K562 (cell line): Measurements from ENCODE around the gene LPCAT2. TPM values are rescaled to one million over a fixed set of nuclear protein-coding genes. Genes with fewer than 3 reads are reported as not detected.

Experiments used
- ATAC-seq: fragments of 200-7000 bp; cut with Tn5 transposase; 3 replicates; pipeline ENCODE4 v1.9.1; 2020; ENCODE audit warnings: moderate library complexity
- BruUV-seq: library from RNA; stranded (reverse); fragments of 400-500 nt; replicated peaks from 2 replicates; lab custom pipeline; 2021; lab: Mats Ljungman, UMichigan
- CTCF ChIA-PET: fragments of 300-600 bp; formaldehyde crosslinking; extraction: SDS; loops from one replicate; lab custom pipeline; 2021; ENCODE audit warnings: low intra/inter-chr PET ratio; lab: Yijun Ruan, JAX
- POLR2A ChIA-PET: fragments of 300-600, 350-650 bp; sonication (Branson Sonifier 250); formaldehyde crosslinking; extraction: SDS; loops from one replicate; lab custom pipeline; 2021; ENCODE audit warnings: antibody characterized with exemption, inconsistent platforms; lab: Yijun Ruan, JAX
- DNase-seq, 4 experiments: peaks; one replicate each; pipeline versions ENCODE4 v3.0.0 to v3.0.0-alpha.2; 2011 to 2018; ENCODE audit warnings: low spot score in 3 of 4, mixed read lengths in 3 of 4; ENCODE audit errors: extremely low read depth in 1 of 4
- FAIRE-seq: peaks from 2 replicates; lab custom pipeline; 2011; peaks lifted over from hg19 to GRCh38; lab: Jason Lieb, UNC
- H2AFZ ChIP-seq: 2 replicates; pipeline ENCODE4 v1.6.0; 2011; ENCODE audit warnings: low read depth, low read length, control low read depth, inconsistent platforms
- H3K27ac ChIP-seq: fragments of 200-600 bp; 3 replicates; pipeline ENCODE4 v1.8.0; 2011; ENCODE audit warnings: low read depth, mild to moderate bottlenecking, control low read depth, inconsistent platforms, low read length, moderate library complexity, mixed read lengths; ENCODE audit errors: extremely low read depth
- H3K27me3 ChIP-seq, 2 experiments: fragments of 300-600 bp in 1 of 2; 2 replicates in 1 of 2; 3 replicates in 1 of 2; pipeline versions ENCODE4 v1.6.0 to v1.8.0; 2011; ENCODE audit warnings: inconsistent platforms in 2 of 2, low read length in 2 of 2, mild to moderate bottlenecking in 1 of 2, mixed read lengths in 1 of 2, moderate library complexity in 1 of 2; ENCODE audit not compliant: control insufficient read depth in 2 of 2, insufficient read depth in 2 of 2
- H3K36me3 ChIP-seq: fragments of 300-600 bp; 3 replicates; pipeline ENCODE4 v1.8.0; 2011; ENCODE audit warnings: mild to moderate bottlenecking, low read length, inconsistent platforms; ENCODE audit not compliant: control insufficient read depth, insufficient read depth
- H3K4me1 ChIP-seq, 2 experiments: fragments of 200-600 bp in 1 of 2; replicated peaks in 1 of 2; 2 replicates in 1 of 2; 3 replicates in 1 of 2; pipeline versions ENCODE4 v1.5.1 to v1.8.0; 2011; ENCODE audit warnings: inconsistent platforms in 2 of 2, low read length in 2 of 2, mild to moderate bottlenecking in 1 of 2, mixed read lengths in 1 of 2, moderate library complexity in 1 of 2; ENCODE audit not compliant: control insufficient read depth in 2 of 2, insufficient read depth in 2 of 2
- H3K4me2 ChIP-seq: 2 replicates; pipeline ENCODE4 v1.6.1; 2011; ENCODE audit warnings: low read length, control low read depth, inconsistent platforms, mixed read lengths; ENCODE audit not compliant: insufficient read depth
- H3K4me3 ChIP-seq: fragments of 200-600 bp; sonication (generic), shearing (Covaris generic); 2 replicates; pipeline ENCODE4 v1.5.1; 2016; ENCODE audit warnings: control low read depth, inconsistent platforms
- H3K79me2 ChIP-seq: fragments of 200-600 bp; 3 replicates; pipeline ENCODE4 v1.8.0; 2011; ENCODE audit warnings: low read length, inconsistent platforms; ENCODE audit not compliant: control insufficient read depth, insufficient read depth
- H3K9ac ChIP-seq, 2 experiments: 2 replicates each; pipeline versions ENCODE4 v1.6.0 to v1.6.1; 2011; ENCODE audit warnings: low read depth in 2 of 2, low read length in 2 of 2, control low read depth in 1 of 2, inconsistent platforms in 1 of 2, mild to moderate bottlenecking in 1 of 2, mixed read lengths in 1 of 2; ENCODE audit not compliant: insufficient read depth in 1 of 2
- H3K9me1 ChIP-seq: one replicate; pipeline ENCODE4 v1.6.0; 2011; ENCODE audit warnings: inconsistent platforms, mild to moderate bottlenecking, low read length, moderate library complexity; ENCODE audit not compliant: control insufficient read depth, insufficient read depth
- H3K9me3 ChIP-seq: replicated peaks from 2 replicates; pipeline ENCODE4 v1.5.1; 2011; ENCODE audit warnings: low read depth, low read length, inconsistent platforms; ENCODE audit not compliant: control insufficient read depth, insufficient read depth
- H4K20me1 ChIP-seq: replicated peaks from 2 replicates; pipeline ENCODE4 v1.6.1; 2011; ENCODE audit warnings: low read length, inconsistent platforms, mixed read lengths; ENCODE audit not compliant: control insufficient read depth, insufficient read depth
- HDAC6 ChIP-seq: IDR thresholded peaks from 2 replicates; pipeline ENCODE4 v1.6.1; 2012; ENCODE audit warnings: low read depth, mild to moderate bottlenecking, control low read depth, inconsistent platforms, low read length, moderate library complexity
- KAT7 ChIP-seq: sonication (generic); formaldehyde crosslinking; IDR thresholded peaks from 2 replicates; pipeline ENCODE4 v1.8.0; 2022; ENCODE audit warnings: missing genetic modification reagents, mild to moderate bottlenecking, borderline replicate concordance
- NFIX ChIP-seq: fragments of 250-450 bp; sonication (Bioruptor Pico); IDR thresholded peaks from 2 replicates; pipeline ENCODE4 v1.4.0; 2020; ENCODE audit warnings: low read depth, mild to moderate bottlenecking, moderate library complexity
- PRPF4 ChIP-seq: fragments of 200-400 bp; formaldehyde crosslinking; IDR thresholded peaks from one replicate; pipeline ENCODE4 v1.6.1; 2017; ENCODE audit warnings: low read length, low read depth, mild to moderate bottlenecking; ENCODE audit not compliant: insufficient read depth, poor library complexity, severe bottlenecking
- PTRF ChIP-seq: fragments of 450-650 bp; IDR thresholded peaks from 2 replicates; pipeline ENCODE4 v1.6.1; 2016; ENCODE audit warnings: mild to moderate bottlenecking, missing genetic modification characterization, missing compliant biosample characterization
- ZNF316 ChIP-seq: fragments of 450-650 bp; IDR thresholded peaks from 2 replicates; pipeline ENCODE4 v1.6.1; 2016
- ZNF695 ChIP-seq: fragments of 450-650 bp; formaldehyde crosslinking; IDR thresholded peaks from 2 replicates; pipeline ENCODE4 v1.4.0; 2020; ENCODE audit warnings: mild to moderate bottlenecking, moderate library complexity
- WGBS: fragments of 100-300 bp; shearing (Covaris generic); methylation state at CpG from one replicate; pipeline ENCODE4 v1.1.6; 2016; ENCODE audit warnings: low coverage, mixed read lengths; ENCODE audit not compliant: insufficient coverage; ENCODE audit errors: missing lambda C conversion rate; 5-methylcytosine and 5-hydroxymethylcytosine counted together
- in situ Hi-C: fragments of 300-500 bp; cut with MboI; formaldehyde crosslinking; loops from 4 replicates; pipeline ENCODE4 v1.15.0; 2018; ENCODE audit warnings: inconsistent platforms, mixed read lengths
- intact Hi-C: fragments of 100-400 bp; cut with micrococcal nuclease; formaldehyde crosslinking; loops from 2 replicates; pipeline ENCODE4 v1.14.2; 2022
- polyA plus RNA-seq, 8 experiments: library from polyadenylated mRNA; depleted of rRNA in 4 of 8; stranded (reverse) in 5 of 8; unstranded in 3 of 8; fragments of >200 nt; fragmentation: Nextera tagmentation in 2 of 8; fragmentation: Illumina TruSeq in 1 of 8; extraction: Ambion mirVana in 2 of 8; extraction: Trizol in 1 of 8; gene quantifications; 2 replicates each; pipeline versions ENCODE4 v1.2.1 to v1.2.3, GENCODE V29; 2011 to 2014; ENCODE audit warnings: inconsistent platforms in 1 of 8, missing spikeins in 1 of 8
- total RNA-seq, 7 experiments: library from RNA; depleted of rRNA in 6 of 7; stranded (reverse); fragments of >200 nt in 6 of 7; fragmentation: Illumina TruSeq in 2 of 7; extraction: Trizol in 2 of 7; gene quantifications; 2 replicates each; pipeline versions ENCODE4 v1.2.1 to v1.2.3, GENCODE V29; 2011 to 2021; ENCODE audit warnings: low replicate concordance in 1 of 7

The LPCAT2 gene
- total and polyA plus RNA-seq, 9 of the 15 experiments (the other 6 are each of a cell fraction or from before 2014, with no cell fraction given): 2.9 to 15.0 (median 7.3) TPM

DNA sequence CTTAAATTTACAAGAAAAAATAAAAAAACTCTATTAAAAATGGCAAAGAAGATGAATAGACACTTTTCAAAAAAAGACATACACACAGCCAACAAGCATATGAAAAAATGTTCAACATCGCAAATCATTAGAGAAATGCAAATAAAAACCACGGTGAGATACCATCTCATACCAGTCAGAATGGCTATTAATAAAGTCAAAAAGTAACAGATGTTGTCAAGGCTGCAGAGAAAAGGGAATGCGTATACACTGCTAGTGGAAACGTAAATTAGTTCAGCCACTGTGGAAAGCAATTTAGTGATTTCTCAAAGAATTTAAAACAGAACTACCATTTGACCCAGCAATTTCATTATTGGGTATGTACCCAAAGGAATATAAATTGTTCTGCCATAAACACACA, 89.1 kb downstream of the LPCAT2 start:
- no TSS peak for BruUV-seq
- DNase-seq: no peak
- no peak overlapping the region for H3K27ac ChIP-seq
- H4K20me1 ChIP-seq: no peaks in the 10 kb centered on the region
- in situ Hi-C loops (no loop called here), intact Hi-C loops (no loop called here)
- CTCF ChIA-PET: no interaction called here
- no peak overlapping the region for H3K9ac ChIP-seq
- no peaks in the 10 kb centered on the region for H3K9me3 ChIP-seq
- H3K27me3 ChIP-seq: no peaks in the 10 kb centered on the region
- no peaks in the 10 kb centered on the region for H3K79me2 ChIP-seq
- 27% methylated on average over 4 of the region's 4 CpGs for WGBS
- H3K9me1 ChIP-seq: no peaks in the 10 kb centered on the region
- no peaks in the 10 kb centered on the region; a peak in 1 of 5 replicates for H3K4me1 ChIP-seq
- no peak for FAIRE-seq
- no peak for ATAC-seq
- H3K4me3 ChIP-seq: no peak overlapping the region
- no peak overlapping the region for H3K4me2 ChIP-seq
- H3K36me3 ChIP-seq: no peaks in the 10 kb centered on the region
- H2AFZ ChIP-seq: peak overlapping the region; percentile 57; the same call in 1 of the 2 replicates
- TF ChIP-seq ZNF316 (0 out of 2 replicates have a peak, but pooled peaks have one; percentile 3), PRPF4 (no peak), ZNF695 (CRISPR knock-in tag) (no peak), PTRF (no peak), NFIX (CRISPR knock-in tag) (no peak), KAT7 (CRISPR knock-in tag) (no peak), HDAC6 (no peak)
- POLR2A ChIA-PET: no interaction called here
